IMR-90 (cell line): ENCODE measurements around the gene RAC3. TPM values are rescaled to one million over a fixed set of nuclear protein-coding genes. Genes with fewer than 3 reads are reported as not detected.

Experiments
- ATAC-seq: fragments of 200-7000 bp; cut with Tn5 transposase; 2 replicates; pipeline ENCODE4 v1.9.1; 2020; ENCODE audit warnings: low read depth, mild to moderate bottlenecking, moderate library complexity
- BruUV-seq: library from RNA; stranded (reverse); fragments of 400-500 nt; replicated peaks from 2 replicates; lab custom pipeline; 2021; lab: Mats Ljungman, UMichigan
- CTCF ChIA-PET: fragments of 300-600 bp; formaldehyde crosslinking; extraction: SDS; loops from one replicate; lab custom pipeline; 2021; ENCODE audit warnings: antibody characterized with exemption; lab: Yijun Ruan, JAX
- POLR2A ChIA-PET: fragments of 300-600 bp; sonication (Branson Sonifier 250); formaldehyde crosslinking; loops from one replicate; lab custom pipeline; 2022; ENCODE audit warnings: antibody characterized with exemption; ENCODE audit not compliant: unreplicated experiment; lab: Charles Lee
- DNase-seq: peaks from one replicate; pipeline ENCODE4 v3.0.0; 2013
- H2AFZ ChIP-seq: replicated peaks from 2 replicates; pipeline ENCODE3; 2013; ENCODE audit warnings: low read length, mild to moderate bottlenecking; ENCODE audit not compliant: poor library complexity
- H2AK5ac ChIP-seq: 2 replicates; pipeline ENCODE4 v1.6.1; 2013; ENCODE audit warnings: low read depth, low read length, inconsistent platforms
- H2AK9ac ChIP-seq: replicated peaks from 2 replicates; pipeline ENCODE3; 2013; ENCODE audit warnings: mild to moderate bottlenecking, low read depth, low read length, moderate library complexity; ENCODE audit not compliant: poor library complexity
- H2BK120ac ChIP-seq: 2 replicates; pipeline ENCODE4 v1.6.1; 2013; ENCODE audit warnings: low read depth, low read length, inconsistent platforms
- H2BK15ac ChIP-seq: 3 replicates; pipeline ENCODE4 v1.6.1; 2013; ENCODE audit warnings: low read depth, low read length, inconsistent platforms
- H2BK20ac ChIP-seq: 2 replicates; pipeline ENCODE4 v1.6.1; 2013; ENCODE audit warnings: low read depth, mild to moderate bottlenecking, inconsistent platforms, low read length, moderate library complexity
- H2BK5ac ChIP-seq: 2 replicates; pipeline ENCODE4 v1.6.1; 2013; ENCODE audit warnings: mild to moderate bottlenecking, low read depth, low read length, inconsistent platforms; ENCODE audit not compliant: poor library complexity, severe bottlenecking
- H3K14ac ChIP-seq: replicated peaks from 2 replicates; pipeline ENCODE4 v1.6.1; 2013; ENCODE audit warnings: low read depth, low read length, inconsistent platforms
- H3K18ac ChIP-seq: 2 replicates; pipeline ENCODE4 v1.6.1; 2013; ENCODE audit warnings: low read depth, low read length, control low read depth
- H3K23ac ChIP-seq: 2 replicates; pipeline ENCODE4 v1.6.1; 2013; ENCODE audit warnings: low read depth, low read length, inconsistent platforms
- H3K27ac ChIP-seq: 2 replicates; pipeline ENCODE4 v1.5.1; 2013; ENCODE audit warnings: mild to moderate bottlenecking, control low read depth, low read length; ENCODE audit not compliant: insufficient read depth
- H3K27me3 ChIP-seq: 2 replicates; pipeline ENCODE4 v1.6.1; 2013; ENCODE audit warnings: low read length; ENCODE audit not compliant: control insufficient read depth, insufficient read depth
- H3K36me3 ChIP-seq: 2 replicates; pipeline ENCODE4 v1.6.1; 2013; ENCODE audit warnings: low read length, mixed read lengths; ENCODE audit not compliant: control insufficient read depth, insufficient read depth
- H3K4ac ChIP-seq: 2 replicates; pipeline ENCODE4 v1.6.1; 2013; ENCODE audit warnings: low read depth, low read length, inconsistent platforms
- H3K4me1 ChIP-seq: 2 replicates; pipeline ENCODE4 v1.6.1; 2013; ENCODE audit warnings: low read length, mixed read lengths; ENCODE audit not compliant: control insufficient read depth, insufficient read depth
- H3K4me2 ChIP-seq: 2 replicates; pipeline ENCODE4 v1.6.1; 2013; ENCODE audit warnings: low read depth, mild to moderate bottlenecking, control low read depth, low read length, moderate library complexity
- H3K4me3 ChIP-seq: 2 replicates; pipeline ENCODE4 v1.5.1; 2013; ENCODE audit warnings: low read depth, mild to moderate bottlenecking, control low read depth, low read length, moderate library complexity; ENCODE audit not compliant: insufficient read depth
- H3K56ac ChIP-seq: 2 replicates; pipeline ENCODE4 v1.6.1; 2013; ENCODE audit warnings: low read length, inconsistent platforms; ENCODE audit not compliant: insufficient read depth; ENCODE audit errors: extremely low read depth
- H3K79me1 ChIP-seq, 2 experiments: 2 replicates each; pipeline ENCODE4 v1.6.1; 2013; ENCODE audit warnings: low read length in 2 of 2, inconsistent platforms in 1 of 2, low read depth in 1 of 2
- H3K9ac ChIP-seq: 2 replicates; pipeline ENCODE4 v1.6.1; 2013; ENCODE audit warnings: low read depth, low read length, control low read depth
- H3K9me1 ChIP-seq: 2 replicates; pipeline ENCODE4 v1.6.1; 2013; ENCODE audit warnings: low read length, inconsistent platforms; ENCODE audit not compliant: insufficient read depth
- H3K9me3 ChIP-seq: 2 replicates; pipeline ENCODE4 v1.6.1; 2013; ENCODE audit warnings: low read length; ENCODE audit not compliant: control insufficient read depth, insufficient read depth
- H4K20me1 ChIP-seq: 2 replicates; pipeline ENCODE4 v1.6.1; 2013; ENCODE audit warnings: low read length, inconsistent platforms; ENCODE audit not compliant: insufficient read depth
- H4K5ac ChIP-seq: 2 replicates; pipeline ENCODE4 v1.6.1; 2013; ENCODE audit warnings: mild to moderate bottlenecking, low read depth, low read length, control low read depth
- H4K8ac ChIP-seq, 2 experiments: 2 replicates each; pipeline ENCODE4 v1.6.1; 2013; ENCODE audit warnings: low read depth in 2 of 2, low read length in 2 of 2, control low read depth in 1 of 2, inconsistent platforms in 1 of 2
- H4K91ac ChIP-seq: 2 replicates; pipeline ENCODE4 v1.6.1; 2013; ENCODE audit warnings: low read depth, low read length, inconsistent platforms; ENCODE audit not compliant: insufficient read depth
- BHLHE40 ChIP-seq: fragments of 150-350 bp; IDR thresholded peaks from 2 replicates; pipeline ENCODE4 v1.6.1; 2016; ENCODE audit warnings: mild to moderate bottlenecking, low read depth, low read length
- MXI1 ChIP-seq: IDR thresholded peaks from 2 replicates; pipeline ENCODE4 v1.6.1; 2012; ENCODE audit warnings: low read depth, mild to moderate bottlenecking, low read length, moderate library complexity, borderline replicate concordance
- SMC3 ChIP-seq: fragments of 150-350 bp; IDR thresholded peaks from 2 replicates; pipeline ENCODE4 v1.6.1; 2016; ENCODE audit warnings: low read depth, mild to moderate bottlenecking, antibody characterized with exemption, low read length, moderate library complexity
- WGBS, 2 experiments: methylation state at CpG; one replicate each; pipeline versions ENCODE4 v1.1.5 to v1.1.7; 2013; ENCODE audit warnings: missing lambda C conversion rate in 2 of 2; ENCODE audit not compliant: insufficient read length in 1 of 2; ENCODE audit errors: extremely low coverage in 2 of 2; 5-methylcytosine and 5-hydroxymethylcytosine counted together
- dilution Hi-C: fragments of 300-500 bp; cut with HindIII; formaldehyde crosslinking; loops from one replicate; pipeline ENCODE4 v1.14.3; 2018; ENCODE audit warnings: low sequenced_read_pairs; ENCODE audit not compliant: unreplicated experiment
- in situ Hi-C: fragments of 300-500 bp; cut with MboI; formaldehyde crosslinking; loops from 3 replicates; pipeline ENCODE4 v1.14.3; 2019; ENCODE audit warnings: low sequenced_read_pairs, inconsistent platforms, mixed read lengths
- intact Hi-C: fragments of 100-400 bp; cut with micrococcal nuclease; formaldehyde crosslinking; loops from 2 replicates; pipeline ENCODE4 v1.10.0; 2022
- polyA plus RNA-seq, 3 experiments: library from polyadenylated mRNA; depleted of rRNA; stranded (reverse); fragments of >200 nt; gene quantifications; 2 replicates each; pipeline ENCODE4 v1.2.3, GENCODE V29; 2012; ENCODE audit warnings: low replicate concordance in 1 of 3
- total RNA-seq: library from RNA; depleted of rRNA; stranded (reverse); fragments of >200 nt; gene quantifications from 2 replicates; pipeline ENCODE4 v1.2.3, GENCODE V29; 2012
- TF ChIP-seq, protein P1 (sequence below): fragments of 150-350 bp; IDR thresholded peaks from 2 replicates; pipeline ENCODE4 v1.6.1; 2016; ENCODE audit warnings: low read depth, mild to moderate bottlenecking, low read length, moderate library complexity, borderline replicate concordance

The RAC3 gene
- total and polyA plus RNA-seq, 2 of the 4 experiments (the other 2 are of a cell fraction): 5.7 to 23.4 TPM

DNA sequence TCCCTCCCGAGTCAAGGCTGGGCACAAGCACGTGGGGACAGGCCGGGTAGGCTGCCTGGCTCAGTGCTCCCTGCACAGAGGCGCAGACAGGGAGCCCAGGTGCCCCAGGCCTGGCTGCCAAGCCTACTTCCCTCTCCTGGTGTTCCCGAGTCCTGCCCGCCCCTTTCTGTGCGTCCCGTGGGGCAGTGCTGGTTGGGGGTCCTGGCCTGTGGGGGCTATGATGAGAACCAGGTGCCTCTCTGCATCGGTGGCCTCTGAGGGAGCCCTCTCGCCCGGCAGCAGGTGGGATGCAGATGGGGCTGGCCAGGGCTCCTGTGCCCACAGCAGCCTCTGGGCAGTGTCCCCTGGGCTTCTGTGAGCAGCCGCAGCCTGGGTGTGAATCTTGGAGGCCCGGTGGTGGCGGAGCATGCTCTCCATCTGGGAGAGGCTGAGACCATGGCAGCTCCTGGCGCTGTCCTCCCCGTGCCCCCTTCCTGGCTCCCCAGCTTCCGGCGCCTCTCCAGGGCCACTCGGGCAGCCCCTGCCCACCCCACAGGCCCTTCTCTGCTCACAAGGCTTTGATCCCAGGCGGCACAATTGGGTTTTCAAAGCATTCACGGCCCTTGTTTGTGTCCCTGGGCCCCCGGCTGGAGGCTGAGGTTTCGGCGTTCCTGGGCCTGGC lies 16.0 kb upstream of the RAC3 start:
- peaks cover 6% of the 10 kb centered on the region for H4K20me1 ChIP-seq

More for the DNA sequence above, 16.0 kb upstream of the RAC3 start:
- Histone ChIP-seq H2AFZ (no peak overlapping the region), H3K4me3 (no peak overlapping the region), H3K36me3 (peaks cover 10% of the 10 kb centered on the region; the same call in 1 of the 2 replicates), H3K9ac (no peak overlapping the region), H4K8ac (no peak overlapping the region), H3K9me3 (no peaks in the 10 kb centered on the region), H2BK5ac (no peak overlapping the region), H3K27me3 (no peaks in the 10 kb centered on the region), H3K9me1 (no peaks in the 10 kb centered on the region), H3K27ac (no peak overlapping the region), H4K5ac (no peak overlapping the region), H4K91ac (no peak overlapping the region), H2AK9ac (no peak overlapping the region), H3K23ac (no peak overlapping the region), H2BK15ac (no peak overlapping the region), H3K14ac (no peak overlapping the region), H3K4me2 (no peak overlapping the region), H3K56ac (no peak overlapping the region), H3K4me1 (no peaks in the 10 kb centered on the region), H2BK120ac (no peak overlapping the region), H2AK5ac (no peak overlapping the region), H3K4ac (no peak overlapping the region), H3K79me1 (peaks cover 0 to 13% of the 10 kb centered on the region in 2 experiments; a peak in 2 of 4 replicates), H3K18ac (no peak overlapping the region), H2BK20ac (no peak overlapping the region)
- WGBS, 2 experiments: 66% methylated on average over 8 of the region's 24 CpGs; no CpG with 5 or more reads in 1 of the 2 experiments
- in situ Hi-C loops (loop anchor here (5.0 kb wide), 1 partner anchor 48 kb away; no protein-coding TSS in a partner anchor), dilution Hi-C loops (no loop called here), intact Hi-C loops (no loop called here)
- no TSS peak for BruUV-seq
- POLR2A ChIA-PET: no interaction called here
- DNase-seq (no peak), ATAC-seq (no peak)
- CTCF ChIA-PET: no interaction called here
- TF ChIP-seq SMC3 (no peak), MXI1 (no peak), BHLHE40 (no peak)
- TF ChIP-seq, protein P1, sequence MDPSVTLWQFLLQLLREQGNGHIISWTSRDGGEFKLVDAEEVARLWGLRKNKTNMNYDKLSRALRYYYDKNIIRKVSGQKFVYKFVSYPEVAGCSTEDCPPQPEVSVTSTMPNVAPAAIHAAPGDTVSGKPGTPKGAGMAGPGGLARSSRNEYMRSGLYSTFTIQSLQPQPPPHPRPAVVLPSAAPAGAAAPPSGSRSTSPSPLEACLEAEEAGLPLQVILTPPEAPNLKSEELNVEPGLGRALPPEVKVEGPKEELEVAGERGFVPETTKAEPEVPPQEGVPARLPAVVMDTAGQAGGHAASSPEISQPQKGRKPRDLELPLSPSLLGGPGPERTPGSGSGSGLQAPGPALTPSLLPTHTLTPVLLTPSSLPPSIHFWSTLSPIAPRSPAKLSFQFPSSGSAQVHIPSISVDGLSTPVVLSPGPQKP: no peak
